ENCODE measurements around the gene QARS1. TPM values are rescaled to one million over a fixed set of nuclear protein-coding genes. Genes with fewer than 3 reads are reported as not detected.

Gene QARS1
- total and polyA plus RNA-seq, 2 of the 13 experiments (the other 11 are each of a cell fraction or from before 2014, with no cell fraction given) = 307 to 327 TPM

DNA sequence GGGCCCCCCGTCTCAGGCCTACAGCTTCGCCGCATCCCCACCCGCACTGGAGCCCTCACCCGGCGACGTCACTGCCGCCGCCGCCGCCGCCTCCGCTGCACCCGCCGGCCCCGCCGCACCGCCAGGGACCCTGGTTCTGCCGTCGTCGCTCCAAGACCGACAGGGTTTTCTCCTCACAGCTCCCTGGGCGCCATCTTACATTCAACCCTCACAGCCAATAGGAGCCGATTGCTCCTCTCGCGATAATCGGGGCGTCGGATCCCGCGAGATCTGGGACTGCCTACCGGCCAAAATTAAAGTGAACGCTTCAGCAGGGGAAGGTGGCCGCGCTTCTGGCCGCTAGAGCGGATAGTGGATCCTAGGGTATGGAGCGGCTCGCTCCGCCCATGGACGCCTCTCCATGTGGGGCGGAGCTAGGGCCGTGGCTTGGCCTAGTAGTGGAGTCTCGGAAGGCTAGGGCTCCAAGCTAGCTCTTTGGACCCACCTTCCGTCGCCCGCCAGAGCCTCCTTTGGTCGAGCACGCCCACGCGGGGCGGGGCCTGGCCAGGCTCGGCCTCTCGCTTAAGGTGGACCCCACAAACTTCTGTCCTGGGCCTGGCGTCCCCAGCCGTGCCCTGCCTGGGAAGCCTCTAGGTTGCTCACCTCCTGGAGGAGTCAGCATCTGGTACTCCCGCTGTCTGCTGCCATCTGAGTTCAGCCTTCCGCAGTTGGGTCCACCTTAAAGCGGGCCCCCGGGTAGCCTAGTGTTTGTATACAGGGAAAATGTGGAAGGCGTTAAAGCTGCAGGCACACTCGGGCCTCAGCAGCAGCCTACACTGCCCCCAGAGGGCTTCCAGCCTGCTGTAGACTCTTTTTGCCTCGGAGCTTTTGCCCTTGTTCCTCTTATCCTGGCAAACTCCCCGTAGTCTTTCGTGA is 10.4 kb downstream of the QARS1 start, which contains the start of gene QRICH1 (continued):
- TF ChIP-seq GABPB1 (CRISPR knock-in tag; IDR thresholded peaks at IDR 0.05) = peak; percentile 80; the same call in 1 of the 2 replicates
- peak; percentile 63 for TF ChIP-seq FOXP4 (CRISPR knock-in tag; IDR thresholded peaks at IDR 0.05)
- no peak for TF ChIP-seq BRCA1 (CRISPR knock-in tag; IDR thresholded peaks at IDR 0.05)
- peak; percentile 27 for TF ChIP-seq ZNF883 (CRISPR knock-in tag; IDR thresholded peaks at IDR 0.05; ENCODE audit: not compliant biosample characterization)
- peak; percentile 44; the same call in 1 of the 2 replicates for TF ChIP-seq MAZ (IDR thresholded peaks at IDR 0.05; ENCODE audit: borderline replicate concordance, low read depth, low read length)
- peak; percentile 50; the same call in 1 of the 2 replicates for TF ChIP-seq MAZ (CRISPR knock-in tag; IDR thresholded peaks at IDR 0.05; ENCODE audit: low read depth)
- no peak for TF ChIP-seq GPN1 (CRISPR knock-in tag; IDR thresholded peaks at IDR 0.05; ENCODE audit: borderline replicate concordance)
- no peak; the same call in 1 of the 2 replicates for TF ChIP-seq ZNF614 (CRISPR knock-in tag; IDR thresholded peaks at IDR 0.05; ENCODE audit: borderline replicate concordance)
- peak; percentile 75 for TF ChIP-seq PHF21A (CRISPR knock-in tag; IDR thresholded peaks at IDR 0.05)
- TF ChIP-seq ADNP (CRISPR knock-in tag; IDR thresholded peaks at IDR 0.05) = no peak
- no peak for TF ChIP-seq ZBTB7B (CRISPR knock-in tag; IDR thresholded peaks at IDR 0.05)
- no peak for TF ChIP-seq NR2F1 (CRISPR knock-in tag; IDR thresholded peaks at IDR 0.05)
- TF ChIP-seq, protein P1, sequence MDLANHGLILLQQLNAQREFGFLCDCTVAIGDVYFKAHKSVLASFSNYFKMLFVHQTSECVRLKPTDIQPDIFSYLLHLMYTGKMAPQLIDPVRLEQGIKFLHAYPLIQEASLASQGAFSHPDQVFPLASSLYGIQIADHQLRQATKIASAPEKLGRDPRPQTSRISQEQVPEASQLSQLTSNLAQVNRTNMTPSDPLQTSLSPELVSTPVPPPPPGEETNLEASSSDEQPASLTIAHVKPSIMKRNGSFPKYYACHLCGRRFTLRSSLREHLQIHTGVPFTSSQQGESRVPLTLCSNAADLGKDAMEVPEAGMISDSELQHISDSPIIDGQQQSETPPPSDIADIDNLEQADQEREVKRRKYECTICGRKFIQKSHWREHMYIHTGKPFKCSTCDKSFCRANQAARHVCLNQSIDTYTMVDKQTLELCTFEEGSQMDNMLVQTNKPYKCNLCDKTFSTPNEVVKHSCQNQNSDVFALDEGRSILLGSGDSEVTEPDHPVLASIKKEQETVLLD (CRISPR knock-in tag; IDR thresholded peaks at IDR 0.05; ENCODE audit: low read depth) = peak; percentile 19; the same call in 1 of the 2 replicates
- TF ChIP-seq RAD21 (CRISPR knock-in tag; IDR thresholded peaks at IDR 0.05) = no peak; the same call in none of the 2 replicates
- TF ChIP-seq, protein P2, sequence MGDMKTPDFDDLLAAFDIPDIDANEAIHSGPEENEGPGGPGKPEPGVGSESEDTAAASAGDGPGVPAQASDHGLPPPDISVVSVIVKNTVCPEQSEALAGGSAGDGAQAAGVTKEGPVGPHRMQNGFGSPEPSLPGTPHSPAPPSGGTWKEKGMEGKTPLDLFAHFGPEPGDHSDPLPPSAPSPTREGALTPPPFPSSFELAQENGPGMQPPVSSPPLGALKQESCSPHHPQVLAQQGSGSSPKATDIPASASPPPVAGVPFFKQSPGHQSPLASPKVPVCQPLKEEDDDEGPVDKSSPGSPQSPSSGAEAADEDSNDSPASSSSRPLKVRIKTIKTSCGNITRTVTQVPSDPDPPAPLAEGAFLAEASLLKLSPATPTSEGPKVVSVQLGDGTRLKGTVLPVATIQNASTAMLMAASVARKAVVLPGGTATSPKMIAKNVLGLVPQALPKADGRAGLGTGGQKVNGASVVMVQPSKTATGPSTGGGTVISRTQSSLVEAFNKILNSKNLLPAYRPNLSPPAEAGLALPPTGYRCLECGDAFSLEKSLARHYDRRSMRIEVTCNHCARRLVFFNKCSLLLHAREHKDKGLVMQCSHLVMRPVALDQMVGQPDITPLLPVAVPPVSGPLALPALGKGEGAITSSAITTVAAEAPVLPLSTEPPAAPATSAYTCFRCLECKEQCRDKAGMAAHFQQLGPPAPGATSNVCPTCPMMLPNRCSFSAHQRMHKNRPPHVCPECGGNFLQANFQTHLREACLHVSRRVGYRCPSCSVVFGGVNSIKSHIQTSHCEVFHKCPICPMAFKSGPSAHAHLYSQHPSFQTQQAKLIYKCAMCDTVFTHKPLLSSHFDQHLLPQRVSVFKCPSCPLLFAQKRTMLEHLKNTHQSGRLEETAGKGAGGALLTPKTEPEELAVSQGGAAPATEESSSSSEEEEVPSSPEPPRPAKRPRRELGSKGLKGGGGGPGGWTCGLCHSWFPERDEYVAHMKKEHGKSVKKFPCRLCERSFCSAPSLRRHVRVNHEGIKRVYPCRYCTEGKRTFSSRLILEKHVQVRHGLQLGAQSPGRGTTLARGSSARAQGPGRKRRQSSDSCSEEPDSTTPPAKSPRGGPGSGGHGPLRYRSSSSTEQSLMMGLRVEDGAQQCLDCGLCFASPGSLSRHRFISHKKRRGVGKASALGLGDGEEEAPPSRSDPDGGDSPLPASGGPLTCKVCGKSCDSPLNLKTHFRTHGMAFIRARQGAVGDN (CRISPR knock-in tag; IDR thresholded peaks at IDR 0.05) = peak; percentile 78
- no peak for TF ChIP-seq KDM3A (CRISPR knock-in tag; IDR thresholded peaks at IDR 0.05; ENCODE audit: low read depth)
- TF ChIP-seq HES4 (CRISPR knock-in tag; IDR thresholded peaks at IDR 0.05; ENCODE audit: borderline replicate concordance) = no peak
- TF ChIP-seq KLF11 (CRISPR knock-in tag; IDR thresholded peaks at IDR 0.05) = no peak; the same call in 1 of the 2 replicates
- no peak for TF ChIP-seq IKZF1 (IDR thresholded peaks at IDR 0.05)
- 0 out of 2 replicates have a peak, but pooled peaks have one; percentile 51 for TF ChIP-seq HOXD1 (CRISPR knock-in tag; IDR thresholded peaks at IDR 0.05)
- peak; percentile 84; the same call in 1 of the 2 replicates for TF ChIP-seq SP4 (CRISPR knock-in tag; IDR thresholded peaks at IDR 0.05)
- peak; percentile 78 for TF ChIP-seq POLR2AphosphoS5 (IDR thresholded peaks at IDR 0.05; ENCODE audit: low read depth, low read length)
- no peak for TF ChIP-seq ARNT (IDR thresholded peaks at IDR 0.05)
